HL-60/S4 treated with retinoic acid at 250 ng/mL for 4 days and 3 days (cell line): Measurements from ENCODE around the gene RPL37A.
"Not testable (repeated sequence)": the region's sequence is repeated elsewhere in the genome, so short reads cannot be mapped to it uniquely, and the experiment has no call there.

Experiments
- in situ Hi-C: fragments of 300-500 bp; cut with MboI; formaldehyde crosslinking; loops from 2 replicates; pipeline ENCODE4 v1.7.0; 2022; ENCODE audit warnings: low sequenced_read_pairs

Gene RPL37A

DNA sequence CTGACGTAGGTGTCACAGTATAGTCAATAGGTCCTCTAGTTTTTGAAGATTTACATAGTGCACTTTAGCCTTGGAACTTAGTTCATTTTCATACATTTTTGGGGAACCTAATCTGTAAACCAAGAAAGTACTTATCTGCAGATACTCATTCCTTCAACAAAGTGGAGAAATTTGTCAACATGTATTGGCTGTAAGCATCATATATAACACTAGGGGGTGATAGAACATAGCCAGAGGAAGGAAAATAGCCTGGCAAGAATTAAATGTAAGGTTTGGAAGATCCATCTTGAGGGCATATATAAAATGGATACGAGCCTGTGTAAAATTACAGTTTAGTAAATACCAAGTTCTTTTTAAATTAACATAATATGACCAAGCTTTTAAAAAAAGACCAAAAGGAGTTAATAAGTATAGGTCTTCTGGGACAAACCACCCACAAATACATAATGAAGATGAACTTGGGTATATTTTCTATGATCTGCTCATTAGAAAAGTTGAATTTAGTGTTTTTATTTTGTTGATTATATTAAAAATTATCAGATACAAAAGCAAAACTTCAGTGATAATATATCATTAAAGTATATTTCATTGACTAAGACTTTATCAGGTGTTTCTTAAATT, 18.2 kb downstream of the RPL37A start:
- in situ Hi-C loops: no loop called here

DNA sequence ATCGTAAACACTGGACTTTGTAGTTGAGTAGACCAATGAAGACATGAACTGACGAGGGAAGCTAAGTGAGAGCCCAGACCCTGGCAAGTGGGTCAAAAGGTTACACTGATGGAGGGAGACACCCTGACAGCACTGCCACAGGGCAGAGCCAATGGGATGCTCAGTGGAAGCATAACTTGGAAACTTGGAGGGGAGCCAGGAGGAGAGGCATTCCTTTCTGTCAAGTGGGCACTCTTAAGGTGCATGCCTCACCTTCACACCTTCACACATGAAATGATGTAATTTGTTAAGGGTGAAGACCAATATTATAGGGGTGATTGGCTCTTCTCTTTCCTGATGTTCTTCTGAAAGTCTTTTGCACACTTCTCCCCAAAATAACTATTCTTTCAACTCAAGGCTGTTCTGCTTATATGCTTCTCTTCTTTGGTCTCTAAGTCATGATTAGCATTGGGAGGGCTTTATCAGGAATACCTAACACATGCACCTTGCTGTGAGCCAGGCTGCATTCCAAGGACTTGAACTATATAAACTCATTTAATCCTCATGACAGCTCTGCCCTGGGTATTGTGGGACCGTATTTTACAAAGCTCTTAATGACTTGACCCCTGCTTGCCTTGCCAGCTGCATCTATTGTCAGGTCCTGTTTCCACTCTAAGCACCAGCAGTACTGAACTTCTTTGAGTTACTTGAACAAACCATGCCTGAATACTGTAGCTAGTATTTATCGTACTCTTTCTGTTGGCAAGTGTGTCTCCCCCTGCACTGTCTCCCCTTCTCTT, 19.0 kb downstream of the RPL37A start:
- in situ Hi-C loops: no loop called here

DNA sequence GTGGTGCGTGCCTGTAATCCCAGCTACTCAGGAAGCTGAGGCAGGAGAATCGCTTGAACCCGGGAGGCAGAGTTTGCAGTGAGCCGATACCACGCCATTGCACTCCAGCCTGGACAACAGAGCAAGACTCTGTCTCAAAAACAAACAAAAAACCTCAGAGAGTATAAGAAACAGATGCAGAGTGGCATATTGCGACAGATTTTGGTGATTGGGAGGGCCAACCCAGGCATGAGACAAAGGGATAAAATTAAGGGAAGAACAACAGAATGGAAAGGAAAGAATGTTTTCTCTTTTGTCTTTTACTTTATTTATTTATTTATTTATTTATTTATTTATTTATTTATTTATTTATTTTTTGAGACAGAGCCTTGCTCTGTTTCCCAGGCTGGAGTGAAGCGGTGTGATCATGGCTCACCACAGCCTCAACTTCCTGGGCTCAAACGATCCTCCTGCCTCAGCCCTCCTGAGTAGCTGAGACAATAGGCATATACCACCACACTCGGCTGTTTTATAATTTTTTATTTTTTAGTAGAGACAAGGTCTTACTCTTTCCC, 20.0 kb downstream of the RPL37A start:
- in situ Hi-C loops: not testable (repeated sequence)

DNA sequence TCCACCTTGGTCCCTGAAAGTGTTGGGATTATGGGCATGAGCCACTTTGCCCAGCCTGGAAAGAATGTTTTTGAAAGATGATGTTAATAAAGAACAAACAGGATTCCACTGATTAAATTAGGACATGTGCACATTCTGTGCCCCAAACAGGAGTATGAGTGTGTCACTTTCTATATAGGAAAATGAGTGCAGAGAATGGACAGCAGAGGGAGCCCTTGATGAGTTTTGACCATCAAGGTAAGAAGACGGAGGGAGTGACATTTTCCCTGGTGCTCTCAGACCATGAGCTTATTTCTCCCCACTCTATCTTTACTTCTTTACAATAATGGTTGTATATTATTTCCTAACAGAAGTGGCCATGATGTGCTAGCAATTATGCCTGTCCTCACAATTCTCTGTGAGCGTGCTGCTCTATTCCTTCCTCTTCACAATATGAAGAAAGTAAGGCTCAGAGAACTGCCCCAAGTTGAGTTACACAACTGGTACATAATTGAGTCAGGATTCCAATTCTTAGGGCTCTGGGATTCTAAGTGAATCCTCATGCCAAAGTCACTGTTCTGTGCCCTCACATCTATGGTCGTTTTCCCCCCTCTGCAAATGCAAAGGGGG, 20.6 kb downstream of the RPL37A start:
- in situ Hi-C loops: no loop called here

DNA sequence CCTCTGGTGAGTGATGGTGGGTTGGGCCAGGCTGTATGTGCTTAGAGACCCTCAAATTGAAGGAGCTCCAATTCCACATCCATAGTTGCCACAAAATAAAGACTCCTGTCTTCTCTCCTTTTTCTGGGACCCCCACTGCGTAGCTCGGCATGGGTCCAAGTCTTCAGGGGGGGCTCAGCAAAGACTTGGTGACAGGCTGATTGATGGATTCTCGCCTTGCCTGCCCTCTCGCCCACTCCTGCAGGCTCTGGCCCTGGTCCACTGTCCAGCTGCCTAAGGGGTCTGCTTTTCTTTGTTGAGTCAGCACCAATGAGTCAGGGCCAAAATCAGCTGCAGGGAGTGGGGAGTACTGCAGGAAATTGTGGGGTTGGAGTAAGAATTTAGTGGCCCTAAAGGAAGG, 21.5 kb downstream of the RPL37A start:
- in situ Hi-C loops: loop anchor here (10.0 kb wide), 1 partner anchor 145 kb away; no protein-coding TSS in a partner anchor

DNA sequence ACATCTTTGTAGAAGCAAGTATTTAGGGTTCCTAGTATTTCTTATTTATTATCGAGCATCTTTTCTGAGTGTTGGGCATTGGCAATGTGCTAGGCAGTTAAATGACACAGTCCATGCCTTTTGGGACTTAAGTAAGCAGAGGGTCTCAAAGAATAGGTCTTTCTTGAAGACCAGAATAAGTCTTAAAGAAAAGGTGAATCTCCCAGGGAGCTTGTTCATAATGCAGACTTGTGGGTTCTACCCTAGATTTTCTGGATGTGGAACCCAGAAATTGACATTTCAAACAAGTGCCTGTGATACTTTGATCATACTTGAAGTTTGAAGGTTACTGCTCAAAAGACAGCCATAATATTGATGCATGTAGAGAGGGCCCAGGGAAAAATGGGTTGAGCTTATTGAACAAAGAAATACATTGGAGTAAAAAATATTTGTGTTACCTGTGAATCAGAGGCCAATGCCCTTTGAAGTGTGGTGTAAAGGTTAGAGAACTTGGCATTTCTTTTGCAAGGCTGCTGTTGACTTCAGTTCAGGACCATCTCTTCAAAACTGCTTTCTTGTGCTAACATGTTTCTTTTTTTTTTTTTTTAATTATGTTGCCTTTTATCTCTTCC, 24.4 kb downstream of the RPL37A start:
- in situ Hi-C loops: loop anchor here (10.0 kb wide), 1 partner anchor 142 kb away; no protein-coding TSS in a partner anchor

DNA sequence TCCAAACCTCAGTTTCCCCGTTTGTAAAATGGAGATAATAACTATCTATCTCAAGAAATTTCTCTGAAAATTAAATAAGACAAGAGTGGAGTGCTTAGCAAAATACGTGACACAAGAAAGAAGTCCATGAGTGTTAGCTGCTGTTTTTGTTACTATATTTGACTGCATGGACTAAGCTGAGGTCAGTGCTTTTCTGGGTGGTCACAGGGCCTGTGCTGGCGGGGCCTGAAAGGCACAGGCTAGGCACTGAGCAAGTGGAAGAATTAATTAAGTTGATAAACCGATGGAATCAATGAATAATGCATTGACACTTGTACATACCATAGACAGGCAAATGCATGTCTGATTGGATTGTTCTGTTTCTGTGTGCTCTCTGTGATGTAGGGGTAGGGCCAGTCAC, 27.3 kb downstream of the RPL37A start:
- in situ Hi-C loops: loop anchor here (10.0 kb wide), 1 partner anchor 139 kb away; no protein-coding TSS in a partner anchor

DNA sequence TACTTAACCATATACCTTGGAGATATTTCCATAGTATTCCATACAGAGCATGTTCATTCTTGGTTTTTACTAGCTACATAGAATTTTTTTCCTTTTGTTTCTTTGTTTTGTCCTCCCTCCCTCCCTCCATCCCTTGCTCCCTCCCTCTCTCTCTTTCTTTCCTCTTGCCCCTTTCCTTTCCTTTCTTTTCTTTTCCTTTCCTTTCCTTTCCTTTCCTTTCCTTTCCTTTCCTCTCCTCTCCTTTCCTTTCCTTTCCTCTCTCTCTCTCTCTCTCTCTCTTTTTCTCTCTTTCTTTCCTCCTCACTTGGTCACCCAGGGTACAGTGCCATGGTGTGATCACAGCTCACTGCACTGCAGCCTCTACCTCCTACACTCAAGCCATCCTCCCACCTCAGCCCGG, 28.3 kb downstream of the RPL37A start:
- in situ Hi-C loops: loop anchor here (10.0 kb wide), 1 partner anchor 138 kb away; no protein-coding TSS in a partner anchor

DNA sequence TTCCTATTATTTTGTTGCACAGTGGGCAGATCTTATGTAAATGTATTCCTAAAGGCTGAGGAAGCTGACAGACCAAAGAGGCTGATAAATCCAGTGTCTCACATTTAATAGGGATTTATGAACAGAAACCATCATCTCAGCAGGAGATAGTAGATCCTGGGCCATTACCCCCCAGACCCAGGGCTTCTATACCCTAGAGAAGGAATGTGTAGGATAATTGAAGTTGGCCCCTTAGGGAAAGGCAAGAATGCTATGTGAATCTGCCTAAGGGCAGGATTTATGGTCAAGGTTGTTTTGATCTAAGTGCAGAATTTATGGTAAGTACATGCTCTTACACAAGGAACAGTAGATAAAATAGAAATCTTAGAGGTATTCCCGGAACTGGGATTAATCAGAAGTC, 29.0 kb downstream of the RPL37A start:
- in situ Hi-C loops: loop anchor here (10.0 kb wide), 1 partner anchor 137 kb away; no protein-coding TSS in a partner anchor

DNA sequence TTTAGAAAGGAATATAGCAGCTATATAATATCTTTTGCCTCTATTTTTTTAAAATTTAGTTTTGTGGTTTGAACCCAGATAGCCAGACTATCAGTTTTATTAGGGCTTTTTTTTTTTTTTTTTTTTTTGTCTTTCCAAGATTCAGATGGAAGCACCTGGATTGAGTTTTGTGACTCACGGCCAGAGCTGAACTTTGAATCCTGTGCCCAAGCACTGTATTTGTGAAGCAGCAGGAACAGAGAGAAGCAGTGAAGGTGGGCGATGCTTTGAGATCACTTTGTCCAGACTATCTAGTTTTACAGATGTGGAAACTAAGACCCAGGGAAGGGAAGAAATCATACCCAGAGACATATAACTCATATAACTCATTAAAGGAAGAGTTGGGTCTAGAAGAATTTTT, 33.9 kb downstream of the RPL37A start:
- in situ Hi-C loops: no loop called here

DNA sequence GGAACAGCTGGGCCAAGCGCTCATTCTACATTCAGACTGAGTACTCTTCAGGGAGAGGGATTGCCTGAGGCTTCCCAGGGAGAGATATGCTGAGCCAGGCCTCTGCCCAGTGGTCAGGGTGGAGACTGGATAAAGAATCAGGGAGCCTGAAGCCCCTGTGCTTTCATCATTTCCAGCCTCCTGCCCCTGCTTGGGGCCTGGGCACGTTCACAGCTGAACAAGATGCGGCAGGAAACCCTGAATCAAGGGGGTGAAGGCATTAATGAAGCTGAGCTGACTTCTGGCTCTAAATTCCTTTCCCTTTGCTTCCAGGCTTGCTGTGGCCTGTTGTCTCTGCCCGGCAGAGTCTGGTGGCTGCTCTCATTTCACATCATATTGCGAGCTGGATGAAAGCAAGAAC, 35.0 kb downstream of the RPL37A start:
- in situ Hi-C loops: no loop called here

DNA sequence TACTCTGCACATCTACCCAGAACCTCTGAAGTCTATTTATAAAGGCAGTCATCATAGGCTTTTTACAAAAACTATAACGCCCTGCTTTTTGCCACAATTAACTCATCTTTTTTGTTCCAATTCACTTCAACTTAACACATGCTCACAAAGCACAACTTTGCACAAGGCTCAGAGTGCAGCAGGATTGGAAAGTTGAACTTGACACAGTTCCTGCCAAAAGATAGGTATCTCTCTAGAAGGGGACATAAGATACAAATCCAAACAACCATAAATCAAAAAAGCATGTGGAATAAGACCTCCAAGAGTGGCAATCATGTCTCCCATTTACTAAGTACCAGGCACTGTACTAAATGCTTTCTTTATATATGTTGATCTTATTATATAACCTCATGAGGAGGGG, 36.2 kb downstream of the RPL37A start:
- in situ Hi-C loops: no loop called here

DNA sequence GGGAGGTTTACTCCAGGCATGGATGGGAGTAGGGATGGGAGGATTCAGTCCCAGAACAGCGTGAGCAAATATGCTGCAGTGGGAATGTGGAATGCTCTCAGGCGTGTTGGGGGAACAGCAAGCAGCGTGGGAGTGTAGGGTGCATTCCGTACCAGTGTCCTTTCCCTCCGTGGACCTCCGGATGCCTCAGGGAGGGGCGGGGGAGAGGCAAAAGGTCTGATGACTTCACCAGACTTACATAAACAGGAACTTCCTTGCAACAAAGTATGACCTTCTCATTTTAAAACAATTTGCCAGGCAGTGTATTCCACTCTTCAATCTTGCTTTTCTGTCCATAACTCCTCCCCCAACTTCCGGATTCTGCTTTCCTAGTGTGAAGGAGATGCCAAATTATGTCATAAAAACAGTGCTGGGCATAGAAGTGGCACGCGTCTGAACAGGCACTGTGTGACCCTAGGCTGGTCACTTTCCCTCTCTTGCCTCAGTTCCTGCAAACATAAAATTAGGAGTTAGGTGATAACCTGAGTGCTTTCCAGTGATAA, 36.9 kb downstream of the RPL37A start:
- in situ Hi-C loops: no loop called here

DNA sequence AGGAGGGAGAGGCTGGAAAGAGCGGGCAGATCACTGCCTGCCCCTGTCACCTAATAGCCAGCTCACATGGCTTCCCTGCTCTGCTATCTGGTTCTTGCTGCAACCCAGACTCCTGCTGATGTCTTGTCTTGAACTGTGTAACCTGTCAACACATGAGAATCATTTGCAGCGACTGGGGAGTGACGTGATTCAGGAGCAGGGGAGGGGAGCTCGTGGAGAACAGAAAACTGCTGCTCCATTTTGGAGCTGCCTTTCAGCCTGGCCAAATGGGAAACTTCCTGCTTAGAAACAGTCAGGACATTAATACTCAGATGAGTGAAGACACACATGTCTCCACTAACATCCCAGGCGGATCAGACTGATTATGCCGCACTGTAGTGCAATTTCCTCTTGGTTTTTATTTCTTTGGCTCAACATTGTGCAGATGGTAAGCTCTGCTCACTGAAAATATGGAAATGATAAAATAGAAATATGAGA, 38.1 kb downstream of the RPL37A start:
- in situ Hi-C loops: no loop called here

DNA sequence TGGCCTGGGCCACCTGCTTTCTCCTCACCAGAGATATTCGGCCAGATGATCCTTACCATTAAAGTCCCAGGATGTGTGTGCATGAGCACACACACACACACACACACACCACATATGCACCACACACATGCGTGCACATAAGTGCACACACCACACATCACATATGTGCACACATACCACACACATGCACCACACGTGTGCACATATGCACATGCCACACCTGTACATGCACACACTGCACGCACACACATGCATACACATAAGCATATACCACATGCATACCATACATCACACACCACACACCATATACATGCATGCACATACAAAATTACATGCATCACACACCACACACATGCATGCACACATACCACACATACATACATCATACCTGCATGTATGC, 38.7 kb downstream of the RPL37A start:
- in situ Hi-C loops: no loop called here

DNA sequence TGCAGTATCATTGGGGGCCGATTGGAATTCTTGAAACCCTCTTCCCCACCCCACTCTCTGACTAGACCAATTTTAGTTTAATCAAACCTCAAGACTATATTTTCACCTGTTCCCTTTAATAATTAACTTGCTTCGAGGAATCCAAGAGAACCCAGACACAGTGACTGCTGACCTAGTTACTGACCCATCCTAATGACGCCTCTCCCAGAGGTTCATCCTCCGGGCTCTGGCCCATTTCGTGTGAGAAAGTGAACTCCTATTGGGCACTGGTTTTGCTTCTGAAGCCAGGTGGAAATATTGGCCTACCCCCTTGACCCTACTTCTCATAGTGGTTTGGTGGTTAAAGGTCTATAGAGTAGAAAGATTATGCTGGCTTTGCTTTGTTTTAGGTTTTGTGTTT, 39.9 kb downstream of the RPL37A start:
- in situ Hi-C loops: no loop called here

DNA sequence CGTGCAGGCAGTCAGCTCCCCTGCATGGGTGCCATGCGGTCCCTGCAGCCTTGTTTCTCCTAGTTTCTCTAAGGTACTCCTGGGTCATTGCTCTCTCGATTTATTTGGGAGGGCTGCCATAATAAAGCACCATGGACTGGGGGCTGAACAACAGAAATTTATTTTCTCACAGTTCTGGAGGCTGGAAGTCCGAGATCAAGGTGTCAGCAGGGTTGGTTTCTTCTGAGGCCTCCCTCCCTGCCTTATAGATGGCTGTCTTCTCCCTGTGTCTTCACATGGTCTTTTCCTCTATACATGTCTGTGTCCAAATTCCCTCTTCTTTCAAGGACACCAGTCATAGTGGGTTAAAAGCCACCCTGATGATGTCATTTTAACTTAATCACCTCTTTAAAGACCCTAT, 40.5 kb downstream of the RPL37A start:
- in situ Hi-C loops: no loop called here

DNA sequence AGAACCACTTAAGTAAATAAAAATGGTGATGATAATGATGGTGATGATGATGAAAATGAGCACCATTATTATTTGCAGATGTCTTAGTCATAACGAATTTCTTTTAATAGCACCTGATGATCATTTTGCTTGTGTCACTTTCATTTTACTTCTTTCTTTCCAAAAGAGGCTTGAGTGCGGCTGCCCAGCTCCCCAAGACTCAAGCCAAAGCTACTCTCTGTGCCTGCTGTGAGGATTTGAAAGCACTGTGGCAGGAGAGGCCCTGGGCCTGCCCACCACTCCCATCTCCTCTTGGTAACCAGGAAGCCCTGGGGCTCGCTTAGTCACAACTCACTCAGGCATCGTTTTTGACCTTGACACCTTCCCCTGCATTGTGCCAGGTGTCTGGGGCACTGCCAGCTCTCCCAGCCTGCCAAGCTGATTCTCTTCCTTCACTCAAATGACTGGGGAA, 41.2 kb downstream of the RPL37A start:
- in situ Hi-C loops: no loop called here

DNA sequence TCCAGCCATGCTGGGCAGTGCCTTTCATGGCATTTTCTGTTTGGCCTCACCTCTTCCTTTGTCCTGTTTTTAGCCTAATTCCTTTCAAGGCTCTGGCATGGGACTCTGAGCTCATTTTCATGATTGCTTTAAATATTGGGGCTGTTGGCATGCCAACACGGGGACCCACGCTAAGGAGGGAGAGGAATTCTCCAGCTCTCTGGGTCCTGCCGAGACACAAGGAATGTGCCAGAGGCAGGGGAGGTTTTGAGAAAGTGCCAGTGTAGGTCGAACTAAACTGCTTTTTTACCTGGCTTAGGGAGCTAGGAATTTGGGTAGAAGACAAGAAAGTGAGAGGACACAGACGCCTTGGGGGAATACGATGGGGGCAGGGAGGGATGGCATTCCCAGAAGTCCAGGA, 42.3 kb downstream of the RPL37A start:
- in situ Hi-C loops: no loop called here

DNA sequence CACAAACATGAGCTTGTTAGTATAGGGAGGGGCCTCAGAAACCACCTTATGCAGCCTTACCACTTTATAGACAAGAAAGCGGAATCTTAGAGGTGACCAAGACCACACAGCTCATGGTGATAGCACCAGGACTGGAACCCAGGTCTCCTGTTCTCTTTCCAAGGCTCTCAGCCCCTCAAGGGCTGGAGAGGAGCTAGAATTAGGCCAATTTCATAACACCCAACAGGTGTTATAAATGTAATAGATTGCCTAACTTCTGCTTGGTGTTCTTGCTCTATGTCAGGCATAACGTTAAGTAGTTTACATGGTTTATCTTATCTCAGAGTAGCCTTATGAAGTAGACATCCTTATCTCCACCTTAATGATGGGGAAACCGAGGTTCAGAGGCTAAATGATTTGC, 42.9 kb downstream of the RPL37A start:
- in situ Hi-C loops: no loop called here

DNA sequence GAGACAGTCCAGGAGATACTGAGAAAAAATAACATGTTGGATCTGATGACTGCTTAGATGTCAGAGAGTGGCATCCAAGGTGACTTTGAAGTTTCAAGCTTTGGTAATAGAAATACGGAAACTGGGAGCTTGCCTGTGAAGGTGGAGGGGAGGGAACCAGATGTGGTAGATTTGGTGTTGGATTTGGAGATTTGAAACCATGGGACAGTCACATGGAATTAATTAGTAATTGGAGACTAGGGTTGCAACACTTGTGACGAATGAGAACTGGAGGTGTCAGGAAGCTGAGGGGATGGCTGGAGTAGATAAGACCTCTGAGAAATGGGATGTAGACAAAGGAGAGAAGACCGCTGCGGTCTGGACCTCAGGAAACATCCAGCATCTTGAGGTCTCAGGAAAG, 46.7 kb downstream of the RPL37A start:
- in situ Hi-C loops: no loop called here
